Prostate gland (tissue), 2 donors: ENCODE results near the gene NTN5.

Experiments used
- POLR2A ChIP-seq: fragments of 450-650 bp; IDR thresholded peaks from one replicate; pipeline ENCODE4 v1.6.1; 2016; ENCODE audit warnings: antibody characterized with exemption, mild to moderate bottlenecking
- TF ChIP-seq, protein P1 (sequence below), 4 experiments: fragments of 200-600 bp in 2 of 4; fragments of 450-650 bp in 2 of 4; sonication (generic) in 2 of 4; IDR thresholded peaks; 1 replicate in 3 of 4; 2 replicates in 1 of 4; pipeline ENCODE4 v1.5.1; 2016 to 2019; ENCODE audit warnings: antibody characterized with exemption in 4 of 4, mild to moderate bottlenecking in 2 of 4, moderate library complexity in 2 of 4

DNA sequence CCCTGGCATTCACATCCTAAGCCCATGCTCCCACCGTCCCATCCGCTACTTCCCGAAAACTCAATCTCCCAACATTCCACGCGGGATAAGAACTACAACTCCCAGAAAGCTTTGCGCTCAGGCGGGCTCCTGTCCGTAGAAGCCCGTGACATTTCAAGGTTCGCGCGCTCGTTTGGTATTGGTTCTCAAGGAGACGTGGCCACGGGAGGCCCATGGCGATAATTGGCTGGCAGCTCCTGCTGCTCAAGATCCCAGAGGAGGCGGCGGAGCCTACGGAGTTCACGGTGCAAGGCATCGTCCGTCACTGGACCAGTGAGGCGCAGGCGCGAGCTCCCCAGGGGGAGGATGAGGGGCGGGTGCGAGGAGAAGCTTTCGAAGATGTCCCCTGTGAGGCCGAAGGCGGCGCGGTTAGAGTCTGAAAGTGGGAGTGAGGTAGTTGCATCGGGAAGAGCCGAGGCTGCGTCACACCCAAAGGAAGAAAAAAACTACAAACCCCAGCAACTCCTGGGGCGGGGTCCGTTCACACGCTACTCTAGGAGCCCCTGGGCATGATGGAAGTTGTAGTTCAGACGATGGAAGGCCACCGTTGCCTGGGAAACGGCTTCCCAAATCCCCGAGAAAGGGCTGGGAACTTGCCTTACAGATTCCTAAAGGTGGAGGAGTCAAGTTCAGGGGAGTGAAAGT lies 47.9 kb upstream of the NTN5 start:
- TF ChIP-seq POLR2A = no peak
- TF ChIP-seq, protein P1, sequence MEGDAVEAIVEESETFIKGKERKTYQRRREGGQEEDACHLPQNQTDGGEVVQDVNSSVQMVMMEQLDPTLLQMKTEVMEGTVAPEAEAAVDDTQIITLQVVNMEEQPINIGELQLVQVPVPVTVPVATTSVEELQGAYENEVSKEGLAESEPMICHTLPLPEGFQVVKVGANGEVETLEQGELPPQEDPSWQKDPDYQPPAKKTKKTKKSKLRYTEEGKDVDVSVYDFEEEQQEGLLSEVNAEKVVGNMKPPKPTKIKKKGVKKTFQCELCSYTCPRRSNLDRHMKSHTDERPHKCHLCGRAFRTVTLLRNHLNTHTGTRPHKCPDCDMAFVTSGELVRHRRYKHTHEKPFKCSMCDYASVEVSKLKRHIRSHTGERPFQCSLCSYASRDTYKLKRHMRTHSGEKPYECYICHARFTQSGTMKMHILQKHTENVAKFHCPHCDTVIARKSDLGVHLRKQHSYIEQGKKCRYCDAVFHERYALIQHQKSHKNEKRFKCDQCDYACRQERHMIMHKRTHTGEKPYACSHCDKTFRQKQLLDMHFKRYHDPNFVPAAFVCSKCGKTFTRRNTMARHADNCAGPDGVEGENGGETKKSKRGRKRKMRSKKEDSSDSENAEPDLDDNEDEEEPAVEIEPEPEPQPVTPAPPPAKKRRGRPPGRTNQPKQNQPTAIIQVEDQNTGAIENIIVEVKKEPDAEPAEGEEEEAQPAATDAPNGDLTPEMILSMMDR (IDR thresholded peaks at IDR 0.05) = peak in 1 of 4 experiments; percentile 32
